ENCODE data around the gene SLC16A13.

Gene SLC16A13

DNA sequence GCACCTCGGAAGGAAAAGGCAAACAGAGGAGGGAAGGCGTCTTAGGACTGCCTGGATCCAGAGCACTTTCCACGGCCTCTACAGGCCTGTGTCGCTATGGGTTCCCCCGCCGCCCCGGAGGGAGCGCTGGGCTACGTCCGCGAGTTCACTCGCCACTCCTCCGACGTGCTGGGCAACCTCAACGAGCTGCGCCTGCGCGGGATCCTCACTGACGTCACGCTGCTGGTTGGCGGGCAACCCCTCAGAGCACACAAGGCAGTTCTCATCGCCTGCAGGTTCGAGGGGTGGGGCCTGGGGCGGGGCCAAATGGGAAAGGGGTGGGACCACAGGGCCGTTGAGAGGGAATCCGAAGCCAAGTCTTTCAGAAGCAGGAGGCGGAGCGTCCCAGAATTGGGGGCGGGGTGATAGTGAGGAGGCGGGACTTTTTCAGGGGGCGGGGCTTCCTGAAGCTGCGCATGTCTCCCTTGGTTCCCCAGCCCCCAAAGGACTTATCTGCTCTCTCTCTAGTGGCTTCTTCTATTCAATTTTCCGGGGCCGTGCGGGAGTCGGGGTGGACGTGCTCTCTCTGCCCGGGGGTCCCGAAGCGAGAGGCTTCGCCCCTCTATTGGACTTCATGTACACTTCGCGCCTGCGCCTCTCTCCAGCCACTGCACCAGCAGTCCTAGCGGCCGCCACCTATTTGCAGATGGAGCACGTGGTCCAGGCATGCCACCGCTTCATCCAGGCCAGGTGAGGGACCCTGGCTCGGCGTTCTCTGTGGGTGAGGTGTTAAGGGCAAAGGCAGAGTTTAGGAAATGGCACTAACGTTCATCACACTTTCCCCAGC lies 12.0 kb upstream of the SLC16A13 start:
- TF ChIP-seq POLR2AphosphoS5 (IDR thresholded peaks at IDR 0.05; ENCODE audit: low read depth, low read length) (no peak), SIN3A (IDR thresholded peaks at IDR 0.05; ENCODE audit: borderline replicate concordance, insufficient read depth, low read length) (no peak), FOXP2 (optimal IDR thresholded peaks at IDR 0.05; ENCODE audit: borderline replicate concordance, extremely low read depth, extremely low read length, insufficient read depth) (no peak), TAF1 (IDR thresholded peaks at IDR 0.05; ENCODE audit: borderline replicate concordance, insufficient read depth, low read length) (no peak)
- TF ChIP-seq, protein P1, sequence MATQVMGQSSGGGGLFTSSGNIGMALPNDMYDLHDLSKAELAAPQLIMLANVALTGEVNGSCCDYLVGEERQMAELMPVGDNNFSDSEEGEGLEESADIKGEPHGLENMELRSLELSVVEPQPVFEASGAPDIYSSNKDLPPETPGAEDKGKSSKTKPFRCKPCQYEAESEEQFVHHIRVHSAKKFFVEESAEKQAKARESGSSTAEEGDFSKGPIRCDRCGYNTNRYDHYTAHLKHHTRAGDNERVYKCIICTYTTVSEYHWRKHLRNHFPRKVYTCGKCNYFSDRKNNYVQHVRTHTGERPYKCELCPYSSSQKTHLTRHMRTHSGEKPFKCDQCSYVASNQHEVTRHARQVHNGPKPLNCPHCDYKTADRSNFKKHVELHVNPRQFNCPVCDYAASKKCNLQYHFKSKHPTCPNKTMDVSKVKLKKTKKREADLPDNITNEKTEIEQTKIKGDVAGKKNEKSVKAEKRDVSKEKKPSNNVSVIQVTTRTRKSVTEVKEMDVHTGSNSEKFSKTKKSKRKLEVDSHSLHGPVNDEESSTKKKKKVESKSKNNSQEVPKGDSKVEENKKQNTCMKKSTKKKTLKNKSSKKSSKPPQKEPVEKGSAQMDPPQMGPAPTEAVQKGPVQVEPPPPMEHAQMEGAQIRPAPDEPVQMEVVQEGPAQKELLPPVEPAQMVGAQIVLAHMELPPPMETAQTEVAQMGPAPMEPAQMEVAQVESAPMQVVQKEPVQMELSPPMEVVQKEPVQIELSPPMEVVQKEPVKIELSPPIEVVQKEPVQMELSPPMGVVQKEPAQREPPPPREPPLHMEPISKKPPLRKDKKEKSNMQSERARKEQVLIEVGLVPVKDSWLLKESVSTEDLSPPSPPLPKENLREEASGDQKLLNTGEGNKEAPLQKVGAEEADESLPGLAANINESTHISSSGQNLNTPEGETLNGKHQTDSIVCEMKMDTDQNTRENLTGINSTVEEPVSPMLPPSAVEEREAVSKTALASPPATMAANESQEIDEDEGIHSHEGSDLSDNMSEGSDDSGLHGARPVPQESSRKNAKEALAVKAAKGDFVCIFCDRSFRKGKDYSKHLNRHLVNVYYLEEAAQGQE (IDR thresholded peaks at IDR 0.05; ENCODE audit: insufficient read depth in 1 of 2, low read depth in 2 of 2, low read length in 2 of 2) = no peak

DNA sequence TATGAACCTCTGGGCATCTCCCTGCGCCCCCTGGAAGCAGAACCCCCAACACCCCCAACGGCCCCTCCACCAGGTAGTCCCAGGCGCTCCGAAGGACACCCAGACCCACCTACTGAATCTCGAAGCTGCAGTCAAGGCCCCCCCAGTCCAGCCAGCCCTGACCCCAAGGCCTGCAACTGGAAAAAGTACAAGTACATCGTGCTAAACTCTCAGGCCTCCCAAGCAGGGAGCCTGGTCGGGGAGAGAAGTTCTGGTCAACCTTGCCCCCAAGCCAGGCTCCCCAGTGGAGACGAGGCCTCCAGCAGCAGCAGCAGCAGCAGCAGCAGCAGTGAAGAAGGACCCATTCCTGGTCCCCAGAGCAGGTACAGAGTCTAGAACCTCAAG lies 11.4 kb upstream of the SLC16A13 start:
- TF ChIP-seq FOXP2 (optimal IDR thresholded peaks at IDR 0.05; ENCODE audit: borderline replicate concordance, extremely low read depth, extremely low read length, insufficient read depth) (no peak), SIN3A (IDR thresholded peaks at IDR 0.05; ENCODE audit: borderline replicate concordance, insufficient read depth, low read length) (no peak), POLR2AphosphoS5 (IDR thresholded peaks at IDR 0.05; ENCODE audit: low read depth, low read length) (no peak), TAF1 (IDR thresholded peaks at IDR 0.05; ENCODE audit: borderline replicate concordance, insufficient read depth, low read length) (no peak)
- TF ChIP-seq, protein P1 (IDR thresholded peaks at IDR 0.05; ENCODE audit: insufficient read depth in 1 of 2, low read depth in 2 of 2, low read length in 2 of 2) = no peak

DNA sequence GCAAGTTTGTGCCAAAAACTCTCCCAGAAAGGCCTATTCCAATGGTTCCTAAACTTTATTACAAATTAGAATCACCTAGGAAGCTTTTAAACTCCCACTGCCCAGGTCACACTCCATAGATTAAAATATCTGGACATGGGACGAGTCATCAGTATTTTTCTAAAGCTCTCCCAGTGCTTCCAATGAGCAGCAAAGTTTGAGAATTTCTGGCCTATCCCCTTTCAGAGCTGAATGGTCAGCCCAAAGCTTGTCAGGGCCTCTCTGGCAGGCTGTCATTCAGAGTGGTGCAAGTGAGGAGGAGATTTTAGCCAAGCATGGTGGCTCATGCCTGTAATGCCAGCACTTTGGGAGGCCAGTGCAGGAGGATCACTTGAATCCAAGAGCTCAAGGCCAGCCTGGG lies 10.6 kb upstream of the SLC16A13 start:
- TF ChIP-seq, protein P1 (IDR thresholded peaks at IDR 0.05; ENCODE audit: insufficient read depth in 1 of 2, low read depth in 2 of 2, low read length in 2 of 2) = no peak
- TF ChIP-seq FOXP2 (optimal IDR thresholded peaks at IDR 0.05; ENCODE audit: borderline replicate concordance, extremely low read depth, extremely low read length, insufficient read depth) (no peak), SIN3A (IDR thresholded peaks at IDR 0.05; ENCODE audit: borderline replicate concordance, insufficient read depth, low read length) (no peak), TAF1 (IDR thresholded peaks at IDR 0.05; ENCODE audit: borderline replicate concordance, insufficient read depth, low read length) (no peak), POLR2AphosphoS5 (IDR thresholded peaks at IDR 0.05; ENCODE audit: low read depth, low read length) (no peak)

DNA sequence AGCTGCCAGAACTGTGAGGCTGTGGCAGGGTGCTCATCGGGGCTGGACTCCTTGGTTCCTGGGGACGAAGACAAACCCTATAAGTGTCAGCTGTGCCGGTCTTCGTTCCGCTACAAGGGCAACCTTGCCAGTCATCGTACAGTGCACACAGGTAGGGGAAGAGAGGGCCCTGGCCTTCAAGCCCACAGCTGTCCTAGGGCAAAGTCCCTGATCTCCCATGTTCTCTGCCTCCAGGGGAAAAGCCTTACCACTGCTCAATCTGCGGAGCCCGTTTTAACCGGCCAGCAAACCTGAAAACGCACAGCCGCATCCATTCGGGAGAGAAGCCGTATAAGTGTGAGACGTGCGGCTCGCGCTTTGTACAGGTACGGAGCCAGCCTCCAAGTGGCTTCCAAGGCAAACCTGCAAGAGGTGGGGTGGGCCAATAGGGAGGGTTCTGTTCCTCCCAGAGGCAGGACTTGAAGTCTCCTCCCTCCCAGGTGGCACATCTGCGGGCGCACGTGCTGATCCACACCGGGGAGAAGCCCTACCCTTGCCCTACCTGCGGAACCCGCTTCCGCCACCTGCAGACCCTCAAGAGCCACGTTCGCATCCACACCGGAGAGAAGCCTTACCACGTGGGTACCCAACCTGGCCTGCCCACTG lies 9.2 kb upstream of the SLC16A13 start:
- no peak for TF ChIP-seq POLR2AphosphoS5 (IDR thresholded peaks at IDR 0.05; ENCODE audit: low read depth, low read length)
- TF ChIP-seq, protein P1 (IDR thresholded peaks at IDR 0.05; ENCODE audit: insufficient read depth in 1 of 2, low read depth in 2 of 2, low read length in 2 of 2) = no peak
